ENCODE data around the gene SUN2.
A peak's percentile ranks its signal among the peaks of the same experiment; 100 is the strongest.

Gene SUN2

GRCh38 chr22:38776086-38776485, 20.3 kb upstream of the SUN2 start:
- no peak for DNase-seq (ENCODE audit: low spot score)

GRCh38 chr22:38775656-38776055, 19.9 kb upstream of the SUN2 start:
- DNase-seq (ENCODE audit: low spot score): no peak

- no peak for DNase-seq (ENCODE audit: low spot score)
Observed at GRCh38 chr22:38774496-38775166, 18.8 kb upstream of the SUN2 start.

- DNase-seq (ENCODE audit: low spot score): no peak
Observed at GRCh38 chr22:38773363-38773946, 17.7 kb upstream of the SUN2 start.

GRCh38 chr22:38772623-38772873, 16.8 kb upstream of the SUN2 start:
- no peak for DNase-seq (ENCODE audit: low spot score)

GRCh38 chr22:38770257-38770949, 14.6 kb upstream of the SUN2 start:
- DNase-seq (ENCODE audit: low spot score): no peak

- no peak for DNase-seq (ENCODE audit: low spot score)
Observed at GRCh38 chr22:38768036-38768435, 12.2 kb upstream of the SUN2 start.

DNA sequence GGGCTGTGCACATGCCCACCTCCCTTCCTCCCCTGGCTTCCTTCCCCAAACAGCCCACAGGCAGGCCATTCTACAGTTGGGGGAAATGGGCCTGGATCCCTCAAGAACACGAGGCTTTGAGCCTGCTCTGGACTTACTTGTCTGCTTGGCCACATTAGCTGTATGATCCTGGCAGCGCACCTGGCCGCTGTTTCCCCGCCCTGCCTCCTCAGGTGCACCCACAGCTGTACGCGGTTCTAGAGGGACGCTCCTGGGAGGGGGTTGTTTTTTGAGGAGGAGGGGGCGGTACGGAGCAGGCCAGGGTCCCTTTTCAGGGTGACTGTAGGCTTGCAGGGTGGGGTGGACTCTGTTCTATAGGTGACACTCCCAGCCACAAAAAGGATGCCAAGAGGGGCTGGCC, 11.5 kb upstream of the SUN2 start:
- DNase-seq (ENCODE audit: low spot score): no peak

GRCh38 chr22:38766076-38766777, 10.4 kb upstream of the SUN2 start:
- DNase-seq (ENCODE audit: low spot score): peak; percentile 81

DNA sequence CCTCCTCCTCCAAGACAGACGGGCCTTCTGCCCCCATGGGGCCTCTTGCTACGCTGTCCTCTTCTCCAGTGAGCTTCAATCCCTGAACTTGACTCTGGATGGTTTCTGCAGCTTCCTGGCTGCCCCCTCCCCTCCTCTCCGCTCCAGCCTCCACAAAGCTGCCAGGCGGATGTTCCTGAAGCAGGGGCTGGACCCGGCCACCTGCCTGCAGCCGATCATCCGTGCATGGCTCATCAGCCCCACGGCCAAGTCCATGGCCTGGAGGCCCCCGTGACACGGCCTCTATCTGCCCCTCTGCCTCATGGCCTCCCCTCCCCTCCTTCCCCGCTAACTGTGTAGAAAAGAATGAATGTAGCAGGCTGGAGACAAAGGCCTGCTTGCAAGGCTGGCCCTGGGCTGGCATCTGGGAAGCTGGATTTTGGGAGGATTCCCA, 6.8 kb upstream of the SUN2 start:
- DNase-seq (ENCODE audit: low spot score): no peak

DNA sequence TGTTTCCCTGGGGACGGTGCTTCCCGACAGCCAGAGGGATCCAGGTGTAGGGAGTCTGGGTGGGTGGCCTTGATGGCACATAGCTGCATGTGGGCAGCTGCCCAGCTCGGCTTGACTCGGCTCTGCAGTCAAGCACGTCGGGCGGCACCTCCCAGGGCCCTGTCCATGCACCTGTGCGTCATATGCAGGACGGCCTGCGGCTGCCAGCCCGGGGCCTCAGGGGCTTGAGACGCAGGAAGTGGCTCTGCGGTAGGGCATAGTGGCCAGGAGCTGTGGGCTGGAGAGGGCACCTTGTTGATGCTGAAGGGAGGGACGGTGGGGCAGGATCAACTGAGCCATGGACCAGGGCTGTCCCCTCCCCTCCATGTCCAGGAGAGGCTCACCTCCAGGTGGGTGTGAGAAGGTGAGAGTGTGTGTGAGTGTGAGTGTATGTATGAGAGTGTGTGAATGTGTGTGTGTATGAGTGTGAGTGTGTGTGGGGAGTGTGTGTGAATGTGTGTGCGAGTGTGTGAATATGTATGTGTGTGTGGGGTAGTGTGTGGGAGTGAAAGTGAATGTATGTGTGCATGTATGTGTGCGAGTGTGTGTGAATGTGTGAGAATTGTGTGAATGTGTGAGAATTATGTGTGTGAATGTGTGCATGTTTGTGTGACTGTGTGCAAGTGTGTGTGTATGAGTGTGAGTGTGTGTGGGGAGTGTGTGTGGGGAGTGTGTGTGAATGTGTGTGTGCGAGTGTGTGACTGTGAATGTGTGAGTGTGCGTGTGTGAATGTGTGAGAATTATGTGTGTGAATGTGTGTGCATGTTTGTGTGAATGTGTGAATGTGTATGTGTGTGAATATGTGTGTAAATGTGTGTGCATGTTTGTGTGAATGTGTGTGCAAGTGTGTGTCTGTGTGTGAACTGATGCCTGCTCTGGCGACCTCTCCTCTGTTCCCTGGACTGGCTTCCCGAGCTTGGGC, 5.7 kb upstream of the SUN2 start:
- DNase-seq (ENCODE audit: low spot score): no peak

DNA sequence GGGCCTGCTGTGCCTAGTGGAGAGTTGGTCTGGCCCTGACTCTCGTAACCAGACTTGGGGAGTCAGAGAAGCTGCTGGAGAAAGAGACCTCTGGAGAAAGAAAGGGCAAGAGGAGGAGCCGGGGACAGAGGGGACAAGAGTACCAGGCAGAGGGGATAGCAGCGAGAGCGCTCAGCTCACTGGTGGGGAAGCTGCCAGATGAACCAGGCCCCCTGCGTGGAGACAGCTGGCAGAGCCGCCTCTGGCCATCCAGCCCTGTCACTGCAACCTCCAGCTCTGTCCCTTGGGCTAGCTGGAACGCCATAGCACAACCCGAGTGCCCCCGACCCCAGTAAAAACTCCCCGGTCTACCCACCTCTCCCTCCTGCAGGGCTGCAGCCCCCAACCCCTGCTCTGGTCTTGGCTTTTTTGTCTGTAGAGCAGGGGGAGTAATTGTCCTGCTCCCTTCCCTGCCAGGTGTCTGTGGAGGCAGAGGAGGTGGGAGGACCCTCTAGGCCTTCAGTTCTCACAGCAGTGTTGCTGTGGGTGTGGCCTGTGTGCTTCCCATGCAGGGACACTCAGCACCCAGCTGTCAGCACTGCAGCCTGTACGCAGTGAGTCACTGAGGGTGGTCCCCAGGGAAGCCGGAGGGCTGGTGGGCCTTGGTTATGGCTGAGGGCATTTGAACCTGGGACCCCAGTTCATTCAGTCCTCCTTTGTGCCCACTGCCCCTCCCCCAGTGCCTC, 4.8 kb upstream of the SUN2 start:
- no peak for DNase-seq (ENCODE audit: low spot score)

- no peak for DNase-seq (ENCODE audit: low spot score)
Observed at GRCh38 chr22:38759005-38759404, 3.2 kb upstream of the SUN2 start.

GRCh38 chr22:38758276-38758945, 2.6 kb upstream of the SUN2 start:
- no peak for DNase-seq (ENCODE audit: low spot score)

DNA sequence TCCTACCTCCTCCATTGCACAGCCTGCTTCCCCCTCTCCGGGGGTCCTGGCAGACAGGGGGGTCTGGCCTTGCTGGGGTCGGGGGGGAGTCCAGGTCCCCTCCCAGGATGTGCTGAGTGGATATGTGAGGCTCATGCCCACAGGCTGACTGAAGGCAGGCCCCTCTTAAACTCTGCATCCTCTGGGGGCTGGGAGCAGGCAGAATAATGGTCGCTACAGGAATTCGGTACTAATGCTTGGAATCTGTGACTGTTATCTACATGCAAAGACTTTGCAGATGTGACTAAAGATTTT, 1.6 kb upstream of the SUN2 start:
- DNase-seq (ENCODE audit: low spot score): no peak

- DNase-seq (ENCODE audit: low spot score): no peak
Observed at GRCh38 chr22:38756711-38757463, 1.1 kb upstream of the SUN2 start.

DNA sequence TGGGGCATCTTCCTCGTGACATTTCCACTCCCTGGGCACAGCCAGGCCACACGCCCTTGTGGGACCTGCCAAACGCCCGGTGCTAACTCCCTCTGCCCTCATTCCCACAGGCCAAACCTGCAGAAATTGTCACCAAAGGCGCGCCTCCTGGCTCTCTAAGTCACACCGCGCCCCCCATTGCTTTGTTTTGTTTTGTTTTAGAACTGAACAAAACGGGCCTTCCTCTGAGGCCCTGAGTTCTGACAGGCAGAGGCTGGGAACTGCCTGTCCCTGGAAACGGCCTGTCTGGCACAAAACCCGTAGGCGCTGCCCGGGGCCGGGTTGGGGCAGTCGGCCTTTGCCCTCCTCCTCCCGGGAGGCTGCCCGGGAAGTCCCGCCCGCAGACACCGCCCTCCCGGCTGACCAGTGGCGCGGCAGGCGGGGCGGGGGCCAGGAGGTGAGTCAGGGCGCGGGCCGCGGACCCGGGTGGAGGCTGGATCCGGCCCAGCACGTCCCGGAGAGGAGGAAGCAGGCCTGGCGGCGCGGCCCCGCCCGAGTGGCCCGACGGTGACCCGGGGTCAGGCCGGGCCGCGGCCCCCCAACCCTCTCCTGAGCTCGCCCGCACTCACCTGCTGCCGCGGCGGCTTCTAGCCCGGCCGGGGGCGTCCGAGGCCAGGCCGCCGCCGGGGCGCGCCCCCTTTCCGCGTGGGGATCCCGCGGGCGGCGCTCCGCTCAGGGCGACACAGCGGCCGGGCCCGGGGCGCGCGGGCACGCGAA, 465 bp downstream of the SUN2 start:
- DNase-seq (ENCODE audit: low spot score): peak; percentile 97

- DNase-seq (ENCODE audit: low spot score): peak; percentile 63
Observed at GRCh38 chr22:38754751-38755154, 1.0 kb downstream of the SUN2 start.

DNA sequence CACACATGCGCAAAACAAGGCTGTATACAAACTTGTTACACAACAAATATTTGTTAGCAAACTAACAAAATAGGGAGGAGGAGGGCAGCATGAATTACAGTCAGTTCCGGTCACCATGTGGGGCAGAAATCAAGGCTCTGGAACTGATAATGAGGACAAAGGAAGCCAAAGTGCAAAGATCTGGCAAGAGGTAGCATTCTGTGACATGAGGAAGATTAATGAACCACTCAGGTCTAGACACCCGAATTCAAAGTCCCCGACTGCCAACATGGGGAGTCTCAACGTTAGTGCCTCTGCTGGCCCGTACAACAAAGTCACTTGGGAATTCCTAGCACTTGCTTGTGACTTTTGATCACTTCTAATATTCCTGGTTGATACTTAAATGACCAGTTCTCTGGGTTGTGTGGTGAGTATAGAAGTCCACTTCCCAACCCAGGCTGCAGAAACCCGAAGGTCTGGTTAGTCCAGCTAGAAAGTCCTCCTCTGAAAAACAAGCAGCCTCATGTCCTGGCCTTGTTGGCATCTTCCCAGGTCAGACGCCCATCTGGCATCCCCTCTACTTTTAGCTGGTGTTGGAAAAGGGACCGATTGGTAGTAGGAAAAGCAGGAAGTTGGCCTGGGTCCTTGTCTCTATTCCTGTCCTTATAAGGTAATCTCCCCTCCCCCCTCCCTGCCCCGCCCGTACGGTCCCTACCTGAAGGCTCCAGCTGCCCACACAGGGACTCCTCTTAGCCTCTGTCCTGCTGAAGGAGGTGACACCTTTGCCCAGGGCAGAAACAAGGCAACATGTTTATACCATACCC, 1.6 kb downstream of the SUN2 start:
- DNase-seq (ENCODE audit: low spot score): peak; percentile 31

All from AG08395 (cell line).